Stimulated activated CD8-positive, alpha-beta memory T cell treated with anti-CD3 and anti-CD28 coated beads, Interleukin-2, amount 100 ng/mL, for 1 hour (primary cell): ENCODE data around the gene PCP4L1.
A peak's percentile ranks its signal among the peaks of the same experiment; 100 is the strongest.

Experiments used
- DNase-seq, 2 donors: peaks; one replicate each; pipeline ENCODE4 v3.0.0-alpha.2; 2020; ENCODE audit warnings: low read depth in 2 of 2

PCP4L1 gene

GRCh38 chr1:161266836-161267235 lies 8.3 kb downstream of the PCP4L1 start:
- no peak for DNase-seq

- DNase-seq: no peak
Observed at GRCh38 chr1:161267321-161267720, 8.8 kb downstream of the PCP4L1 start.

DNA sequence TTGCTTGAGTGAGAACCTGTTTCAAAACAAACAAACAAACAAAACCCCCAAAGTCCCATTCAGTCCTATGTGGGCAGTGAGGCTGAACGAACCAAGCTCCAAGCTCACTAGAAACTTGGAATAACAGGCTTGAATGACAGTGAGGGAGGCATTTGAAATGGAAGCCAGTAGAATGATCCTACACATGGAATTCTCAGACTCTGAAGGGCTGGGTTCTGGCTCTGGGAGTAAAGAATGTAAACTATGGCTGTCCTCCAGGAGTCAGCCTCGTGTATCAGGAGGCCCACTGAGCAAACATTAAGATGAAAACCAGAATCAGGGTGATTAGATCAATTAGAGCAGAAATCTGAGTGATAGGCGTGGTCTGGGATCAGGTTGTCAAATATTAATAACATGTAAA lies 14.9 kb downstream of the PCP4L1 start:
- DNase-seq: no peak

GRCh38 chr1:161274874-161275273 lies 16.3 kb downstream of the PCP4L1 start:
- DNase-seq: no peak

DNA sequence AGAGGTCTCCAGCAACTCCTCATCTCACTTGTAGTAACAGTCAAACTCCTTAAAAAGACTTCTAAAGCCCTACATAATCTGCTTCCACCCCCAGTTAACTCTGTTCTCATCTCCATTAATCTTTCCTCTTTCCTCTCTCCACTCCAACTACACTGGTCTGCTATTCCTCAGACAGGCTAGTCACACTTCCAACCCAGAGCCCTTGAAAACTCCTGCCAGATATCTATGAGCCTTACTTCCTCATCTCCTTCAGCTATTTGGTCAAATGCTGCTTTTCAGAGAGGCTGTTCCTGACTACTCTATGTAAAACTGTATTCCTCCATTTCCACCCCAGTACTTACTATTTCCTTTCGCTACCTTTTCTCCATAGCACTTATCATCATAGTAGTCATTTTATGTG lies 24.4 kb downstream of the PCP4L1 start:
- DNase-seq: no peak

DNA sequence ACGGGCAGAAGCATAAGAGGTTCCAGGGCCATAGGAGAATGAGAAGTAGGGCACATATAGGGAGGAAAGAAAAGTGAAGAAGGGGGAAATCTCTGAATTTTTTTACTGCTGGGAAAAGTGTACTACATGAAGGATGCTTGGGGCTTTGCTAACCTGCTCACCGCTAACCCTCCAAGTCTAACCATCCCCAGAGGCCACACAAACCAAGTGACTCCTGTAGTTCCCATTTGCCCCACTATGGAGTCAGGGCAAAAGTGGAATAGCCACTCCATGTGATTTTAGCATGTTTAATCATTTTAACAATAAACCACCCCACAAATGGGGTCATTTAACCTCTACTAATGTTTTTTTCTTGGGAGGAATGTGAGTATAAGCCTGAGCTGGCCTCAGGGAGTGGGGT lies 26.6 kb downstream of the PCP4L1 start:
- no peak for DNase-seq

GRCh38 chr1:161285521-161285920 lies 27.0 kb downstream of the PCP4L1 start:
- DNase-seq: no peak

DNA sequence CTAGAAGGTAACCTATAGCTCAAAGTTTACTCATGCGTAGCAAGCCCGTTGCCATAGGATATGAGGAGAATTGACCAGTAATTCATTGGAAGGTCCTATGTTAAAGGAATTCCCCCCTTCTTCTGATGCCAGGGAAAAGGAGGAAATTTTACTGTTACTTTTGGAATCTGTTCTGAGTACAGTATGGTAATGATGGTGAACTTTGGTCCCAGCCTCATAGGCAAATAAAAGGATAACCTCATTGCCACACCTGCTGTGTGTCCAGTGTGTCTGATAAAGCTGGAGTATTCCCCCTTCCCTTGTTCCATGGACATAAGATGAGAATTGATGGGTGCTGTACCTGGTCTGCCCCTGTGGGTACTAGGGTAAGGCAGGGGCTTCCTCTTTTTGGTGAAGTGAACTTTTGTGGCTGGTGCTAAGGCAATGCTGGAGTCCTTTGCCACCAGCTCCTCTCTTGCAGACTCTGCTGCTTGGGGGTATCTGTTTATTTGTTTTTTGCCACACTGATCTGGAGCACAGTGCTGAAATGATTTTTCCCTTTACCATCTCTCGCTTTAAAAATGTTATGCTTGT lies 29.0 kb downstream of the PCP4L1 start:
- no peak for DNase-seq

- DNase-seq: no peak
Observed at GRCh38 chr1:161290779-161291178, 32.2 kb downstream of the PCP4L1 start.

GRCh38 chr1:161297415-161297814 lies 38.9 kb downstream of the PCP4L1 start:
- DNase-seq: no peak

GRCh38 chr1:161298116-161298515 lies 39.6 kb downstream of the PCP4L1 start:
- no peak for DNase-seq

GRCh38 chr1:161299347-161299746 lies 40.8 kb downstream of the PCP4L1 start:
- DNase-seq: no peak

DNA sequence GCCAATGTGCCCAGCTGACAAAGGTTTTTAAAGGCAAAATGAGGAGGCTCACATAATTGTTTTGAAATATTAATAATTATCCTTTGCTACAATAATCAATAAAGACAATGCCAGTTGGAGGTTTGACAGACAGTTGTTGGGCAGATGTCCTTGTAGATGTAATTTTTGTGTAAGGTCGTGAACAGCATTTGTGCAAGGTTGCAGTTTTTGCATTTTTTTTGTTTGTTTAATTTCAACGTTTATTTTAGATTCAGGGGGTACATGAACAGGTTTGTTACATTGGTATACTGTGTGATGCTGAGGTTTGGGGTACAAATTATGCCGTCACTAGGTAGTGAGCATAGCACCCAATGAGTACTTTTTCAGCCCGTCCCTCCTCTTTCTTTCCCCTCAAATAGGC lies 41.9 kb downstream of the PCP4L1 start:
- DNase-seq: no peak

GRCh38 chr1:161304927-161305866 lies 46.7 kb downstream of the PCP4L1 start:
- DNase-seq: no peak

DNA sequence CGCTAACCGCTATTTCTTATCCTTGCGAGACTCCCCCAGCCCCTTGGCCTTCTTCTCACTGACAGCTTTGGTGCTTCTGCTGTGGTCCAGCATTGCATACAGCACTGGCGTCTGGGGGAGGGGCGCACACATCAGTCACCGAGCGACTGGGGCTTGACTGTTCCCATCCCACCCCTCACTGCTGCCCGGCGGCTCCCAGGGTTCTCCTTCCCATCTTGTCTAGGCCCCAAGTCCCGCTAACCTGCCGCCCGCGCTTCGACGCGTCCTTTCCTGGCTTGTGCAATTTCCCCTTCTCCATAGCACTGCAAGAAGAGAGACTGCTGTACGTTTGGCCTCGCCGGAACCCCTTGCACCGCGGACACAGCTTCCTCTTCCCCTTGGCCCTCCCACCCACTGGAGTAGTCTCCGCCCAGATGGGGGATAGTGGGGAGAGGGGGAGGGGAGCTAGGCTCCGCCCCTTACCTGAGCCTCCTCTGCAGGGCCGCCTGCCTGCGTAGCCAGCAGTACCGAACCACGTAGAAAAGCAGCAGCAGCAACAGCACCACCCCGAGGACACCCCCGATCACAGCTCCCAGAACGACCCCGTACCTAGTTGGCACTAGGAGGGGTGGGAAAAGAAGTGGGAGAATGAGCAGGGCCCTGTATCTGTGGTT lies 47.4 kb downstream of the PCP4L1 start:
- peak; percentile 64 to 76 for DNase-seq

GRCh38 chr1:161307230-161307768 lies 48.8 kb downstream of the PCP4L1 start:
- DNase-seq: no peak

- DNase-seq: no peak
Observed at GRCh38 chr1:161307892-161308638, 49.5 kb downstream of the PCP4L1 start.

GRCh38 chr1:161309868-161310267 lies 51.3 kb downstream of the PCP4L1 start, which contains the start of gene MPZ:
Gene MPZ, minus strand, starts transcription at chr1:161309968. Its CDS starts 63 bp downstream, at chr1:161309905.
- DNase-seq: no peak

- no peak for DNase-seq
Observed at GRCh38 chr1:161311595-161312181, 53.1 kb downstream of the PCP4L1 start.

DNA sequence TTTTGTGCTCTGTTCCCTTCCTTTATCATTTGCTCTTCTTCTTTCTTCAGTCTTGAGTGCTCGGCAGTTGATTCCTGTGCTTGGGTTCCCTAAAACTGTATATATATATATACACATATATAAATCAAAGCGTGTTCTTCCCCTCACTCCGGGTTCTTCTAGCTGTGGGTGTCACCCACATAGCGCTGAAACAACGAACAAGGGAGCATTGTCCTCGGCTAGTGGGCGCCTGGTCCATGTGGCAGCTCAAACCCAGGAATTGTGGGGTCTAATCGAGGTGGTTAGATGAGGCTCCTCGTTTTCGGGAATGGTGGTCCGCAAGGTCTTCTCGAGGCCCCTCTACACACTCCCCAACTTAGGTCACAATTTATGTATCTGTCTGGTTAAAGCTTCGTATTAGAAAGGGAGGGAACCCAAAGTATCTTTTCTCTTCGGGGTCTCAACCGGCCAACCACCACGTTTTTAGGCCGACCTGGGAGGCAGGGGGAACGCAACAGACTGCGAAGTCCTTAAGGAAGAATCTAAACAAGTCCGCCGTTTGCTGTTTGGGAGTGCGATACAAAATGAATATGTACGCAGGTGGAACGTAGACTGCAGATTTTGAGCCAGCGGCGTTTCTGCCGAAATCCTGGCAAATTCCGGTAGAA lies 55.1 kb downstream of the PCP4L1 start:
- no peak for DNase-seq
